GM18505 (cell line): ENCODE measurements around the gene PIK3IP1.

ENCODE experiments used
- ATAC-seq: cut with Tn5 transposase; IDR thresholded peaks from one replicate; pipeline ENCODE4 v1.9.1; 2021; ENCODE audit not compliant: unreplicated experiment
- POLR2A ChIP-seq: IDR thresholded peaks from 4 replicates; pipeline ENCODE4 v1.6.1; 2011; ENCODE audit warnings: borderline replicate concordance; ENCODE audit not compliant: insufficient read depth, insufficient read length; ENCODE audit errors: extremely low read depth

PIK3IP1 gene

GRCh38 chr22:31291481-31292235 is 630 bp downstream of the PIK3IP1 start:
- no peak for TF ChIP-seq POLR2A
- no peak for ATAC-seq

- ATAC-seq = peak; percentile 87
These were observed 1.5 kb downstream of the PIK3IP1 start for GRCh38 chr22:31290494-31291471.

GRCh38 chr22:31289344-31289743 is 2.9 kb downstream of the PIK3IP1 start:
- no peak for TF ChIP-seq POLR2A
- ATAC-seq = no peak

More at GRCh38 chr22:31290494-31291471, 1.5 kb downstream of the PIK3IP1 start:
- TF ChIP-seq POLR2A = peak; percentile 86

GRCh38 chr22:31288496-31289240 is 3.6 kb downstream of the PIK3IP1 start:
- ATAC-seq = no peak

GRCh38 chr22:31287818-31288495 is 4.3 kb downstream of the PIK3IP1 start:
- ATAC-seq = no peak
- TF ChIP-seq POLR2A = no peak

More at GRCh38 chr22:31288496-31289240, 3.6 kb downstream of the PIK3IP1 start:
- no peak for TF ChIP-seq POLR2A

- TF ChIP-seq POLR2A = no peak
- ATAC-seq = no peak
These were observed 5.7 kb downstream of the PIK3IP1 start for GRCh38 chr22:31286360-31287255.

GRCh38 chr22:31284281-31285155 is 7.8 kb downstream of the PIK3IP1 start:
- no peak for TF ChIP-seq POLR2A
- no peak for ATAC-seq

GRCh38 chr22:31282748-31283468 is 9.4 kb downstream of the PIK3IP1 start:
- ATAC-seq = no peak

GRCh38 chr22:31281733-31282132 is 10.6 kb downstream of the PIK3IP1 start:
- ATAC-seq = no peak
- TF ChIP-seq POLR2A = no peak

More at GRCh38 chr22:31282748-31283468, 9.4 kb downstream of the PIK3IP1 start:
- no peak for TF ChIP-seq POLR2A

GRCh38 chr22:31279821-31280505 is 12.3 kb downstream of the PIK3IP1 start:
- ATAC-seq = no peak
- no peak for TF ChIP-seq POLR2A
